Esophagus muscularis mucosa (tissue), 3 donors: ENCODE data around the gene ST6GAL1.

Source experiments
- POLR2A ChIP-seq: fragments of 450-650 bp; IDR thresholded peaks from one replicate; pipeline ENCODE4 v1.6.1; 2017; ENCODE audit warnings: antibody characterized with exemption, moderate library complexity, mild to moderate bottlenecking, low read depth
- POLR2AphosphoS5 ChIP-seq, 2 donors: sonication (generic); formaldehyde crosslinking; IDR thresholded peaks; one replicate each; pipeline ENCODE4 v1.6.1; 2017; ENCODE audit warnings: antibody characterized with exemption in 2 of 2
- TF ChIP-seq, protein P1 (sequence below), 3 experiments: fragments of 200-600 bp in 2 of 3; fragments of 450-650 bp in 1 of 3; sonication (generic) in 2 of 3; IDR thresholded peaks; one replicate each; pipeline ENCODE4 v1.5.1; 2017 to 2019; ENCODE audit warnings: antibody characterized with exemption in 3 of 3, mild to moderate bottlenecking in 2 of 3, moderate library complexity in 1 of 3

DNA sequence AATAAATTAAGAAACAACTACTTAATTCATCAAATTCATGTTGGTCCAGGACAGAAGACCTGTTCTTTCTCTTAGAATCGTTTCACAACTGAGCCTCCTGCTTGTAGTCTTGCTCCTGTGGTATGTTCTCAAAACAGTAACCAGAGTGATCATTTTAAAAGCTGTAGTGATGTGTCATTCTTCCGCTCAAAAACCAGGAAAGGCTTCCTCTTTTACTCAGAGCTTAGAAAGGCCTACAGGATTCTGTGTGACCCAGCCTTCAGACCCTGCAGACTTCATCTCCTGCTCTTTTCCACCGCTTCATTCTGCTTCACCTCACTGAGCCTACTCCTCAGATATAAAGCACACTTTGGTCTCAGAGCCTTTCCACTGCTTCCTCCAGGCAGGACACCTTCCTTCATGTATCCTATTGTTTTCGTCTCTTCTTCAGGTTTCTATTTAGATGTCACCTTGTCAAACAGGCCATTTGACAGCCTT lies 22.7 kb downstream of the ST6GAL1 start:
- TF ChIP-seq, protein P1, sequence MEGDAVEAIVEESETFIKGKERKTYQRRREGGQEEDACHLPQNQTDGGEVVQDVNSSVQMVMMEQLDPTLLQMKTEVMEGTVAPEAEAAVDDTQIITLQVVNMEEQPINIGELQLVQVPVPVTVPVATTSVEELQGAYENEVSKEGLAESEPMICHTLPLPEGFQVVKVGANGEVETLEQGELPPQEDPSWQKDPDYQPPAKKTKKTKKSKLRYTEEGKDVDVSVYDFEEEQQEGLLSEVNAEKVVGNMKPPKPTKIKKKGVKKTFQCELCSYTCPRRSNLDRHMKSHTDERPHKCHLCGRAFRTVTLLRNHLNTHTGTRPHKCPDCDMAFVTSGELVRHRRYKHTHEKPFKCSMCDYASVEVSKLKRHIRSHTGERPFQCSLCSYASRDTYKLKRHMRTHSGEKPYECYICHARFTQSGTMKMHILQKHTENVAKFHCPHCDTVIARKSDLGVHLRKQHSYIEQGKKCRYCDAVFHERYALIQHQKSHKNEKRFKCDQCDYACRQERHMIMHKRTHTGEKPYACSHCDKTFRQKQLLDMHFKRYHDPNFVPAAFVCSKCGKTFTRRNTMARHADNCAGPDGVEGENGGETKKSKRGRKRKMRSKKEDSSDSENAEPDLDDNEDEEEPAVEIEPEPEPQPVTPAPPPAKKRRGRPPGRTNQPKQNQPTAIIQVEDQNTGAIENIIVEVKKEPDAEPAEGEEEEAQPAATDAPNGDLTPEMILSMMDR (IDR thresholded peaks at IDR 0.05) = no peak
- TF ChIP-seq POLR2A (no peak), POLR2AphosphoS5 (IDR thresholded peaks at IDR 0.05) (peak in 1 of 2 donors; percentile 45)
